Measurements from ENCODE around the gene MAT2B.
A peak's percentile ranks its signal among the peaks of the same experiment; 100 is the strongest.

MAT2B gene

DNA sequence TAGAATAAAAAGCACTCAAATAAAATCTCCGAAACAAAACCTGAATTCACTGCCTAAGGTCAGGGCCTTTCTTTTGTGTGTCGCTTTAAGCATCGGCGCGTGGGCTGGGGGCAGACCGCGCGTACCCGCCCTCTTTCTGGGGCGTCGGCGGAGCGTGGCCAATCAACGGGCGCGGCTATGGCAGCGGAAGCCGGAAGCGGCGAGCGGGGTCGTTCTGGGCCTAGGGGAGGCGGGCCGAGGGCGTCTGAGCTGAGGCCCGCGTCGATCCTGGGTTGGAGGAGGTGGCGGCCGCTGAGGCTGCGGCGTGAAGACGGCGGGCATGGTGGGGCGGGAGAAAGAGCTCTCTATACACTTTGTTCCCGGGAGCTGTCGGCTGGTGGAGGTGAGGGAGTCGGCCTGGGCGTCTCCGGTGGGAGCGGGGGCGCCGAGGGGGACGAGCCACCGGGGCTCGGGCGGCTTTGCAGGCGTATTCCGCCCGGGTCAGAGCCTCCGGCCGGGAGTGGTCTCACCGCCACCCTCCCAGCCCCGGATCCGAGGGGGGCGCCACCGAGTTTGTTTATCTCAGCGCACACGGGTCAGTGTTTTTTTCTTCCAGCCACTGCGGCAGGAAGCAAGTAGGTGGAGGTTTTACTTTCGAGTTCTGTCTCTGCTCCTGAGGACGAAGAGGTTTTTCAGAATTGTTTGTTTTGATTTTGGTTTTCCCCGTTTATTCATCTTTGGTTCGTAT, at the start of gene MAT2B:
MAT2B (plus strand) TSS at position 252 of the 727 bp plus-strand sequence; CDS start at position 320, 68 bp downstream.
- peak; percentile 71 to 97 (median 93) for DNase-seq

DNA sequence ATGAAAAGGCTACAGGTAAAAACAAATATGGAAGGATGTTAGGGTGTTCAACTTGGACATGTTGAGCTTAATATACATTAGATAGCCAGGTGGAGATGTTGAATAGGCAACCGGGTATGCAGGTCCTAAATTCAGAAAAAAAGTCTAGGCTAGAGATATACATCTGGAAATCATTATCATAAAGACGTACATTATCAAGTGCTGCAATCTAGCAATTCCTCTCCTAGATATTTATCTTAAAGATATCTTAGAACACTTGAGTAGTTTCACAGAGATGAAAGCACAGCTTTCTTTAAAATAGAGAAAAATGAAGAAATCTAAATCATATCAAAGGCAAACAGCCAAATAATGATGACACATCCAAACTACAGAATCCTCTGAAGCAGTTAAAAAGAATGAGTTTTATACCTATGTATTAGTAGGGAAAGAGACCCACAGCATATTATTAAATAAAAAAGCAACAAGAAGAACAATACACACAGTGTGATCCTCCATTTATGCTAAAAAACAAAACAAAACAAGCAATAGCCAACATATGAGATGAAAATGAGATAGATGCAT, 49.3 kb upstream of the MAT2B start:
- no peak for DNase-seq

DNA sequence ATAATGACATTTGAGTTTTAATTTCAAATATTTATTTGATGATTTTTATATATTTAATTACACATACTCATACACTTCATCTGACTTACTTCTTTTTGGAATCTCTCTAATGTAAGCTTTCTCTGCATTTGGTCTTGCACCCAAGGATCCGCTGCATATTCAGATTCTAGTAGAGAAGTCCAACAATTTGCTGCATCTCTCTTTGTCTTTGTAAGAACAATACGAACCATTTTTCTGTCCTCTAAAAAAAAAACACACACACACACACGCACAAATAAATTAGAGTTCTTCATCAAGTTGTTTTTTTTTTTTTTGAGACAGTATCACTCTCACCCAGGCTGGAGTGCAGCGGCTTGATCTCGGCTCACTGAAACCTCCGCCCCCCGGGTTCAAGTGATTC, 48.6 kb upstream of the MAT2B start:
- no peak for DNase-seq

DNA sequence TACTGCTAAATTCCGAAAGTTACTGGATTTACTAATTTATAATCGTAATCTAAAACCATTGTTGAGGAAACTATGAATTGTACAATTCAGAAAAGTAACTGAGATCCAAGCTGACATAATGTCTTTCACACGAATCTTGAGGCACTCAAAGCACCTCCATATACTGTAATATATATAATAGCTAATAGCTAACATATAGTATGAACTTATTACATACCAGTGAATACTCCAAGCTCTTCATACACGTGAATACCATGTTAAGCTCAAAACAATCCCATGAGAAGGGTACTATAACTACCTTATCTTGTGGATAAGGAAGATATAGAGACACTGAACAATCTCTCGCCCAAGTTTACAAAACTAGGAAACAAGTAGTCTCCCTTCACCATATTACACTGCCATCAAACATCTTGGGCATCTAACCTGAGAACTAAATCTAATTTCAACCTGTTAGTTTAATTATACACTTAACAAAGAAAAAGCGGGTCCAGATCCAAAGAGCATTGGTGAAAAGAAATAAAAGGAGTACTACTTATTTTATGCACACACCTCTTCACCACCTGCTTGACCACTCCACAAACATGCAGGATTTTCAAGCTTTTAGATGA, 46.5 kb upstream of the MAT2B start:
- DNase-seq: no peak

DNA sequence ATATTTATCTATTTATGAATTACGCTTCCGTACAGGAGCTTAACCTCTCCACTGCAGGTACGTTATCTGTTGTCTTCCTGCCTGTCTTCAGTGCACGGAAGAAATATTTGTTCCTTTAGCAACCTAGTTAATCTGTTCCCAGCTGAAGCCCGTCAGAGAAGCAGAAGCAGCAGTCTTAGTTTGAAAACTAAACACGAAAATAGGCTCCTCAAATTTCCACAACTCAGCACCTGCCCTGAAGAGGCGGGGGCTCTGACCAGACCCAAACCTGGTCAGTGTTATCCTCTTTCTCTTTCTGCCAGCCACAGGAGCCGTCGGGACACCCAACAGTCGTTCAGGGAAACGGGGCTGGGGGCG, 46.0 kb upstream of the MAT2B start:
- no peak for DNase-seq

DNA sequence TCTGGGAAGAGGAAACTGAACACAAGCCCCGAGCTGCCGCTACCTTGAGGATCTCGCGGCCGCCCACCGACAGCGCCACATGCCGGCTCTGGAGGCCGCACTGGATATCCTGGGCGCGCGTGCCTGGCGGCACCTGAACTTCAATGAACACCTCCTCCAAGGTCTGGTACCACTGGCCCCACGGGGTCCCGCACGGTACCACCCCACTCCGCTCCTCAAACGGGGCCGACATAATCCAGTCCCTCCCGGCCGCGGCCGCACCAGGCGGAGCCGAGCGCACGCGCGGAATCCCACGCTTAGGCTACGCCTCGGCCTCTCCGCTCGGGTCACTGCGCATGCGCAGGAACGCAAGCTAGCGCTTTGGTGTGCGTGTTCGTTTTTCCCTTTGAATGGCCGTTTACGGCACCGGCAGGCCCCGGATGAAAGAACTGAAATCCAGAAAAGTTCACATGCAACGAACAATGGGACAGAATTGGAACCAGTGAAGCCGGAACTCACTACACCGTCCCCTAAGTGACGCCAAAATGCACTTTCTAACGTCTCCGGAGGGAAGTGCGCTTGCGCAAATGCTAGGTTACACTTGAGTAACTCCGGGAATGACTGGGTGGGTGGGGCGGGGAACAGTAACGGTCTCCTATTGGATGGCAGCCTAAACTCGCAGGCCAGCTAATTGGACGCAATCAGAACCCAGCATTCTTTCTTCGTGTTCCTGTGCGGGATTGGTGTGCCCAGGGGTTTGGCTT, 45.4 kb upstream of the MAT2B start, which contains the start of gene NUDCD2:
NUDCD2 (minus strand) TSS at position 284 of the 743 bp plus-strand sequence; CDS start at position 232, 52 bp downstream.
- peak; percentile 85 to 100 (median 97) for DNase-seq

DNA sequence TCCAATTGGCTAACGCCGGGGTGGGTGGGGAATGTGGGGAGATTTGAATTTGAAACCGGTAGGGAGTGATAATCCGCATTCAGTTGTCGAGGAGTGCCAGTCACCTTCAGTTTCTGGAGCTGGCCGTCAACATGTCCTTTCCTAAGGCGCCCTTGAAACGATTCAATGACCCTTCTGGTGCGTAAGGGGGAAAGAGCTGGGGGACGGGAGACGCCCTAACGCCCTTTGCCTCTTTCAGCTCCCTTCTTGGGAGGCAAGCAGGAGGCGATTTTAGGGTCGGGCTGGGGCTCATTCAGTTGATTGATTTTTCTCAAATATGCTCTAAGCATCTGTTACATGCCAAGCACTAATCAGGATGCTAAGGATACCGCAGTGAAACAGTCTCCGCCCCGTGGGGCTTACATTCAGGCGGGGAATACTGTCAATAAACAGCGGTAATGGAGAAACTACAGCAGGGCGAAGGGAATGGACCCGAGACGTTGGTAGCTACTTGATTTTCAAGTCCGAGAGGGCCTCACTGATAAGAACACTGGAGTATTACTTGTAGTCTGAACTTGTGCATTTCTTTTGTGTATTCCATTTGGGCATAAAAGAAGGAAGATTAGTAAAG, 44.8 kb upstream of the MAT2B start, which contains the start of gene HMMR:
HMMR (plus strand) TSS at position 71 of the 610 bp plus-strand sequence; CDS start at position 132, 61 bp downstream.
- peak in 3 of 58 donors; percentile 45 to 56 (median 56) for DNase-seq

DNA sequence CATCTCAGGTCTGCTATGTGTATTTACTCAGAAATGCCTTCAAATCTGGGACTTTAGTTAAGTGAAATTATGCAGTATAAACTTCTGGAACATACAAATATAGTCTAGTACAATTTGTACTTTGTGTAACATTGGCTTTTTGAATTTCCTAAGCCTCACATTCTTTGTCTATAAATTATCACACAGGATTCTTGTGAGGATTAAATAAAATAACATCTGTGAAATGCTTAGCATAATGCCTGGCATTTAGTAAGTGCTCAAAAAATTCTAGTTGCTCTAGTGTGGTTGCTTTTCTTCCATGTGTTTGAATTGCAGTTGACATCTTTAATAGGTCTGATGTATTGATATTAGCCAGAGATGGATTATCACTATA, 42.4 kb upstream of the MAT2B start:
- DNase-seq: no peak

DNA sequence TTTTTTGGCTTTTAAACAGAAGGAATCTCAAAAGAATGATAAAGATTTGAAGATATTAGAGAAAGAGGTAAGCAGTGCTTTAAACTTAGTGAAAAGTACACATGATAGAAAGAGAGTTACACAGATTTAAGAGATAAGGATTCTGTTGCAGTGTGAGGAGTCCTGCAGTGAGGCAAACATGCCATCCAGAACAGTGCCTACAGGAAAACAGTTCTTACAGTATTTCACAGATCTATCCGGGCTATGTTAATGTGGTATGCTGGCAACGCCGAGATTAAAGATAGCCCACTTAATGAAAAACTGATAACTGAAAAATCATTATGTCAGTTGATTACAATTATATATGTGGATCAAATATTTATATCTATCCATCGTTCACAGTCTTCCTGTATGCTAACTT, 37.7 kb upstream of the MAT2B start:
- DNase-seq: no peak

DNA sequence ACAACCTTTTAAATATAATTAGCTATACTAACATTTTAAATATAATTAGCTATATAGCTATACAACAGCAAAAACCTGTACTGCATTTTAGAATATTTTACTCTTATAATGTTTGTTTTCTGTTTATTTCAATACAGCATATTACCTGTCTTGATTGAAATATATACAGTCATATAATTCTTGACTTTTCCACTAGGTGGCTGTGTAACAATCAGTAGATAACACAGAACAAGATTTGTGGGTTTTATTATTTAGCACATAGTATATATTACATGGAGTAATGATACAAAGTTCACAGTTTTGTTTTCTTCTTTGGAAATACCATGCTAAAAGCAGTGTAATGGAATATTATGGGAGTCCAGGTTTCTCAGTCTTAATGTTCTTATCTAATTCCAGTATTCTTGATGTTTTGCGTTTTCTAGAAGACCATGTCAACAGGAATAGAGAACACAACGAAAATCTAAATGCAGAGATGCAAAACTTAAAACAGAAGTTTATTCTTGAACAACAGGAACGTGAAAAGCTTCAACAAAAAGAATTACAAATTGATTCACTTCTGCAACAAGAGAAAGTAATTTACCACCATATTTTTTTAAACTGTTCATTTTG, 31.7 kb upstream of the MAT2B start:
- no peak for DNase-seq

DNA sequence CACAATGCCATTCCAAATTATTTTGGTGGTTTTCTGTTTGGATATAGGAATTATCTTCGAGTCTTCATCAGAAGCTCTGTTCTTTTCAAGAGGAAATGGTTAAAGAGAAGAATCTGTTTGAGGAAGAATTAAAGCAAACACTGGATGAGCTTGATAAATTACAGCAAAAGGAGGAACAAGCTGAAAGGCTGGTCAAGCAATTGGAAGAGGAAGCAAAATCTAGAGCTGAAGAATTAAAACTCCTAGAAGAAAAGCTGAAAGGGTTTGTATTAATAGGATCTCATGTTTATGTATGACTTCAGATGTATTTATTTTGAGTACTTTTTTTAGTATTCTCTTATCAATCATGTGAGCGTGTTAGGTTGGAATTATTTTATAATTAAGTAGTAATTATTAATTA, 30.0 kb upstream of the MAT2B start:
- DNase-seq: no peak

DNA sequence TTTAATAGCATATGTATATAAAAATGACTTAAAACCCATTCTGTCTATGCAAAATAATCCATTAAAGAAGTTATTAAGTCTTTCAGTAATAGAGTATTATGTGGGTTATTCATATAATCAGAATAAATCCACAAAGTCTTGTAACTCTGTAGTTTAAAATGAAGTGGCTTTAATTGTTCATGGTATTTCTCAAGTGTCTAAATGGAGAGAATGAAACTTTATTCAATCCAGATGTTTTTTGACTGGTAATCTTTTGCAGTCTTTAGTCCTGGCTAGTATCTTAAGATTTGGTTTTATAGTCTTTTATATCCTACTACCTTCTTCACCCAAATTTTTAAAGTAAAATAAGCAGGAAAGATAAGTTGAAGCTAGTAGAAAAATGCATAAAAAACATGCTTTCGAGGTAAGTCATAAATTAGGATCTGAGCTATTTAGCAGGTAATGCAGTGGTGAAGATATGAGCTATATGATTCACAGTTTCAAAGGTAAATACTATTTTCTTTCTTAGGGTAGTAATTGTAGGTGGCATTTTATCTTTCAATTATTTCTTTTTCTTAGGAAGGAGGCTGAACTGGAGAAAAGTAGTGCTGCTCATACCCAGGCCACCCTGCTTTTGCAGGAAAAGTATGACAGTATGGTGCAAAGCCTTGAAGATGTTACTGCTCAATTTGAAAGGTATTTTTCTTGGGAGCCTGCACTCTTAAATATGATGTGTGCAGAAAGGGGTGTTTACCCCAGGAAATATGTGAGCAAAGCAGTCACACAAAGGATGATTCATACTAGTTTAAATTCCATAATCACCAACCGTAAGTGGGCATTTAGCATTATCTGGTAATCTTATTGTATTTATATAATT, 27.1 kb upstream of the MAT2B start:
- no peak for DNase-seq

DNA sequence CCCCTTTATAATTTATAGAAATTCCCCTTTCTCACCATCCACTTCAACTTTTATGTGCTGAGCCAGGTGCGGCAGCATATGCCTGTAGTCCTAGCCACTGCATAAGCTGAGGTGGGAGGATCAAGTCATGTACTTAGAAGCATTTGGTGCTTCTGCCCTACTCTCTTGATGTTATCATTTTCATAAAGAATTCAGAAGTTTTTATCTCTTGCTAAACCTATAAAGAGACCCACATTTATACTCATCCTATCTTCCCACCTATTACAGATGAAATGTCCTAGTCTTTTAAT, 26.5 kb upstream of the MAT2B start:
- DNase-seq: no peak

DNA sequence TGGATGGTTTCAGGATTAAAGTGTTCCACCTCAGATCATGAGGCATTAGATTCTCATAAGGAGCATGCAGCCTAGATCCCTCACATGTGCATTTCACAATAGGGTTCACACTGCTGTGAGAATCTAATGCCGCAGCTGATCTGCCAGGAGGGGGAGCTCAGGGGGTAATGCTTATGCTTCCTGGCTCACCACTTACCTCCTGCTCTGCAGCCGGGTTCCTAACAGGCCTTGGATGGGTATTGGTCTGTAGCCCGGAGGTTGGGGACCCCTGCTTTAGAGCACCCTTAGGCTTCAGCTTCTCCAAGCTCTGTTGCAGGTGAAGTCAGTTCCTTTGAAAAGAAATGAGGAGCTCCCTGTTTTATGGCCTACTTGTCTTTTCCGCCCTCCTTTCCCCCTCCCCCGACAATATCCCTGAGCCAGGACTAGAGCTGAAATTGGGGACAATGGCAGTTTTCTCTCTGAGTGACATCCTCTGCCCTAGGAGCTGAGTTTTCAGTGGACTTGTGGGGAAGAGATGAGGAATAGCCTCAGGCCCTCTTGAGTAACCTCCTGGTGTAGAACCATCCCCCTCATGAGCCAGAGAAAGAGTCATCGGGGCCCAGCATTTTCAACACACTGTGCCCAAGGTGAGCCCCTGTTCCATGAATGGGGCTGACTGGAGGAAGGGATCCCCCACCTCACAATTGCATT, 16.2 kb upstream of the MAT2B start:
- no peak for DNase-seq

DNA sequence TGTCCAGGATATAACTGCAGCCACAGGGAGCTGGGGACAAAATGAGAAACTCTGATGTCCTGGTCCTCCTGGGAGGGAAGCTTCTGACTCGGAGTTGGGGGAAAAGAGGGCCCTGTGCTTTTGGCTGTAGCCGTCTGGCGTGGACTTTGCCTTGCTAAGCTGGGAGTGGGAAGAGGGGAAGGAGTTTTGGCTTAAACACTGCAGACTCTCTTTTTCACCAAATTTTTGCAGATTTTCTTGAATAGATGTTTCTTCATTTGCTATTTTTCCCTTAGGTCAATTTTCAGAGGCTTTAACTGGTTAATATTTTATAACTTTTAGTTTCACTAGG, 15.7 kb upstream of the MAT2B start:
- DNase-seq: no peak

DNA sequence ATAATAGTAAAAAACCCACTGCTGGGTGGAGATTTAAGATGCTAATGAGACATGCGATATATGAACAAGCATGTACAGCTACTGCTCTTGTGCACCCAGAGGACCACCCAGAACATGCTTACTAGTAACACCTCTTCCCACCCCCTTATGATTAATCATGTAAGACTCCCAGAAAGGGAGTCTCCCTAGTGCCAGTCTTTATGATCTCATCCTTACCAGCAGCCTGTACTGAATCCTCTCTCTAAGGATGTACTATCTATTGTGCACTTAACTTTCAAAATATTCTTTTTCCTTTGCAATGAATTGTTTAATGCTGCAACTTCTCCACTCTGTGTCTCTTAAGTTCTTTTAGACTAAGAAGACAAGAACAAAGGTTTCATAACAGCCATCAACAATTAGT, 9.1 kb upstream of the MAT2B start:
- no peak for DNase-seq

DNA sequence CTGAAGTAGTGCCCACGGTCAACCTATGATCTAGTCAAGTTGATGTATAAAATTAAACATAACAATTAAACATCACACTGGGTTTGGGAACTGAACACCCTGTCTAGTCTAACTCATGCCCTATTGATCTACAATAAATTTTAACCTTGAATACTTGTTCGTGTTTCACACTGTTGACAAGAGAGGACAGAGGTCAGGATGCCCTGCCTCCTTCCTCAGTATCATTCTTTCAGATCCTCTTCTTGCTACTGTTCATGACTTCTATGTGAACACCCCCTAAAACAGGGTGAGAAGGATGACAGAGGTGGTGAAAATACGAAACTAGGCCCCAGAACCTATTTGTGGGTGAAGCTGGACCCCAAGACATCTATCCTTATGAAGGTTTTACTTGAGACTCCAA, 8.1 kb upstream of the MAT2B start:
- DNase-seq: no peak

DNA sequence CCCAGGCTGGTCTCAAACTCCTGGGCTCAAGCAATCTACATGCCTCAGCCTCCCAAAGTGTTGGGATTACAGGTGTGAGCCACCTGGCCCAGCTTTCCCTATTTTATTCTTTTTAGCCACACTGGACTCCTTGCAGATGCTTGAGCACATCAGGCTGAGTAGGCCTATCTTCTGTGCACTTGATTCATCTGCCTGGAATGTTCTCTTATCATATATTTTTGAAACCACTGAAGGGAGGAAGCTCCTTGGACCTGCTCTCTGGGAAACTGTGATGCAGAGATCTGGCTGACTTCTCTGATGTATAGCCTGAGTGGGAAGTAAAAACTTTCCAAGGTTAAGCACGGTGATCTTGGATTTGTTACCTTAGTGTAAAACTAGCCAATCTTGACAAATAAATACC, 6.5 kb upstream of the MAT2B start:
- DNase-seq: no peak

DNA sequence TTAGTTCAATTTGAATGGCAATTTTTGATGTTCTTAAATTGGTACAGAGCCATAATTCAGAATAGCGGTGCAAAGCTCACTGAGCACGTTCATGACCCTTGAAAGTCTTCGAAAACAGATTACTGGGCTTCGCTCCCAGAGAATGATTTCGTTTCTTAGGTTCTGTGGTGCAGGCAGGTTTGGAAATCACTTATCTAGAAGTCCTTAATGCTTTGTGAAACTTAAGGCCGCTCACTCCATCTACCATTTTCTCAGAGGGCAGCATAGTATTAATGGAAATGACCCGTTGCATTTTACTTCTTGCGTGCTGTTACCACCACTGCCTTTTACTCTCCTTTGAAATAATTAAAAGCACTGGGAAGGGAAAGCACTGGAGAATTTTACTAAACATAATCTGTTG, 2.9 kb upstream of the MAT2B start:
- no peak for DNase-seq
